Lower leg skin (tissue), 3 donors: ENCODE results near the gene THRA.

Experiments
- CTCF ChIP-seq, 3 donors: fragments of 450-650 bp; IDR thresholded peaks; one replicate each; pipeline ENCODE4 v1.5.1; 2016; ENCODE audit warnings: antibody characterized with exemption in 3 of 3, mild to moderate bottlenecking in 3 of 3, moderate library complexity in 2 of 3
- POLR2A ChIP-seq, 2 donors: fragments of 450-650 bp; IDR thresholded peaks; one replicate each; pipeline ENCODE4 v1.6.1; 2016 to 2017; ENCODE audit warnings: antibody characterized with exemption in 2 of 2, mild to moderate bottlenecking in 1 of 2, moderate library complexity in 1 of 2

- no peak for TF ChIP-seq POLR2A (IDR thresholded peaks at IDR 0.05)
- TF ChIP-seq CTCF (IDR thresholded peaks at IDR 0.05): peak in 1 of 3 donors; percentile 77
These were observed 50.5 kb downstream of the THRA start for GRCh38 chr17:40113110-40113906.
